HFFc6 (cell line): ENCODE data around the gene RNF169. TPM values are rescaled to one million over a fixed set of nuclear protein-coding genes. Genes with fewer than 3 reads are reported as not detected.

Experiments used
- DNase-seq: peaks from one replicate; pipeline ENCODE4 v3.0.0-alpha.2; 2018
- H3K27ac Mint-ChIP-seq: 2 replicates; pipeline ENCODE4 v1.8.0; 2020; ENCODE audit warnings: mild to moderate bottlenecking, mixed read lengths
- H3K27me3 Mint-ChIP-seq: 2 replicates; pipeline ENCODE4 v1.8.0; 2021; ENCODE audit warnings: mild to moderate bottlenecking, moderate library complexity, mixed read lengths; ENCODE audit not compliant: insufficient read depth
- H3K36me3 Mint-ChIP-seq: 2 replicates; pipeline ENCODE4 v1.8.0; 2021; ENCODE audit warnings: low read depth, mixed read lengths
- H3K4me1 Mint-ChIP-seq: 2 replicates; pipeline ENCODE4 v1.8.0; 2020; ENCODE audit warnings: low read depth, mixed read lengths
- H3K4me3 Mint-ChIP-seq: 2 replicates; pipeline ENCODE4 v1.8.0; 2020; ENCODE audit warnings: mild to moderate bottlenecking, moderate library complexity, mixed read lengths
- H3K9me3 Mint-ChIP-seq: 2 replicates; pipeline ENCODE4 v1.8.0; 2020; ENCODE audit warnings: mild to moderate bottlenecking, mixed read lengths
- total RNA-seq, 6 experiments: library from RNA; stranded (reverse); fragmentation: NEBNext Ultra II Directional; extraction: Animal tissue kit (Norgen Biotek cat#: 25700); gene quantifications; 2 replicates in 1 of 6; 3 replicates in 5 of 6; pipeline ENCODE4 v1.2.3, GENCODE V29; 2021
- TF ChIP-seq, protein P1 (sequence below): fragments of 200-600 bp; sonication (generic); IDR thresholded peaks from 2 replicates; pipeline ENCODE4 v1.5.0; 2021; ENCODE audit warnings: antibody characterized with exemption, mild to moderate bottlenecking

The RNF169 gene
- total RNA-seq, 6 experiments from 2014 or later = 10.9 to 12.9 (median 12.2) TPM

- H3K9me3 Mint-ChIP-seq = no peaks in the 10 kb centered on the region
- H3K4me1 Mint-ChIP-seq = peaks cover 22% of the 10 kb centered on the region; the same call in 1 of the 2 replicates
- no peak overlapping the region for H3K4me3 Mint-ChIP-seq
- peaks cover 12% of the 10 kb centered on the region for H3K36me3 Mint-ChIP-seq
- peaks cover 2% of the 10 kb centered on the region for H3K27me3 Mint-ChIP-seq
- no peak overlapping the region for H3K27ac Mint-ChIP-seq
- DNase-seq = no peak
- TF ChIP-seq, protein P1, sequence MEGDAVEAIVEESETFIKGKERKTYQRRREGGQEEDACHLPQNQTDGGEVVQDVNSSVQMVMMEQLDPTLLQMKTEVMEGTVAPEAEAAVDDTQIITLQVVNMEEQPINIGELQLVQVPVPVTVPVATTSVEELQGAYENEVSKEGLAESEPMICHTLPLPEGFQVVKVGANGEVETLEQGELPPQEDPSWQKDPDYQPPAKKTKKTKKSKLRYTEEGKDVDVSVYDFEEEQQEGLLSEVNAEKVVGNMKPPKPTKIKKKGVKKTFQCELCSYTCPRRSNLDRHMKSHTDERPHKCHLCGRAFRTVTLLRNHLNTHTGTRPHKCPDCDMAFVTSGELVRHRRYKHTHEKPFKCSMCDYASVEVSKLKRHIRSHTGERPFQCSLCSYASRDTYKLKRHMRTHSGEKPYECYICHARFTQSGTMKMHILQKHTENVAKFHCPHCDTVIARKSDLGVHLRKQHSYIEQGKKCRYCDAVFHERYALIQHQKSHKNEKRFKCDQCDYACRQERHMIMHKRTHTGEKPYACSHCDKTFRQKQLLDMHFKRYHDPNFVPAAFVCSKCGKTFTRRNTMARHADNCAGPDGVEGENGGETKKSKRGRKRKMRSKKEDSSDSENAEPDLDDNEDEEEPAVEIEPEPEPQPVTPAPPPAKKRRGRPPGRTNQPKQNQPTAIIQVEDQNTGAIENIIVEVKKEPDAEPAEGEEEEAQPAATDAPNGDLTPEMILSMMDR = peak; percentile 31; the same call in 1 of the 2 replicates
Measured at GRCh38 chr11:74842967-74843366, 94.3 kb downstream of the RNF169 start.

DNA sequence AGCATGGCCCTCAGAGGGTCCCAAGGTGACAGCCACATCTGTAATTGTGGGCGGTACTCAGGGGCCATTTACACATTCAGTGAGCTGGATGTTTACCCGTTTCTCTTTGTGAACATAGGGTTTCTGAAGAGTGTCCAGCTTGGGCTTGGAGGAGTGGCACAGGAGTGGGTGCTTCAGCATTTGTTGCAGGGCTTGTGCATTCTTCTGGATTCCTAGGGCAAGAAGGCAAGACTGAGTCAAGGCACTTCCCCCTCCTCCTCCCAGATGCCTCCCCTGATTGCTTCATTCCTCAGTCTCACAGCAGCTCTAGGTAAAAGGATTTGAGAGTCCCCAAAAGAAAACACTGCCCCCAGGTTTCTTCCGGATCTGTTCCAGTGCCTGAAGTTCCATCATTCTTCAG lies 95.4 kb downstream of the RNF169 start:
- TF ChIP-seq, protein P1 = no peak
- Mint-ChIP-seq H3K36me3 (peaks cover 9% of the 10 kb centered on the region), H3K4me1 (peaks cover 23% of the 10 kb centered on the region), H3K27ac (no peak overlapping the region), H3K27me3 (peaks cover 2% of the 10 kb centered on the region), H3K4me3 (no peak overlapping the region), H3K9me3 (no peaks in the 10 kb centered on the region)
- DNase-seq = no peak

DNA sequence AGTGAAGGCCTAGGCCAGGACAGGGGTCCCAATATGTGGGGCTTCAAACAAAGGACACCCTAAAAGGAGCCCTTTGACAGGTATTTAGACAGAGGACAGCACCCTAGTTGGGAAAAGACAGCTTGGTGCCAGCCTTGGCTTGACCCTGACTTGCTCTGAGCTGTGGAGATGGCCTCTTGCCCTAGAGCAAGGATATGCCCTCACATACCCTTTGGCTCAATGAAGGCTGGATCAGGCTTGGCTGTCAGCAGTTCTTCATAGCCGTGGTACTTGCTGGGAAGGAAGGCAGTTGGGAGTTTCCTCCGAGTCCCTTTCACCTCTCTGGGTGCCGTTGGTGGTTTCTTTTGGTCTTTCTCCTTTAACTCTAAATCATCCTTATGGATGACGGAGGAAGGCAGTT lies 96.2 kb downstream of the RNF169 start:
- no peak for DNase-seq
- H3K9me3 Mint-ChIP-seq = no peaks in the 10 kb centered on the region
- H3K27me3 Mint-ChIP-seq = peaks cover 2% of the 10 kb centered on the region
- H3K27ac Mint-ChIP-seq = no peak overlapping the region
- H3K4me1 Mint-ChIP-seq = peaks cover 30% of the 10 kb centered on the region
- H3K4me3 Mint-ChIP-seq = no peak overlapping the region
- TF ChIP-seq, protein P1 = no peak
- peaks cover 9% of the 10 kb centered on the region for H3K36me3 Mint-ChIP-seq

DNA sequence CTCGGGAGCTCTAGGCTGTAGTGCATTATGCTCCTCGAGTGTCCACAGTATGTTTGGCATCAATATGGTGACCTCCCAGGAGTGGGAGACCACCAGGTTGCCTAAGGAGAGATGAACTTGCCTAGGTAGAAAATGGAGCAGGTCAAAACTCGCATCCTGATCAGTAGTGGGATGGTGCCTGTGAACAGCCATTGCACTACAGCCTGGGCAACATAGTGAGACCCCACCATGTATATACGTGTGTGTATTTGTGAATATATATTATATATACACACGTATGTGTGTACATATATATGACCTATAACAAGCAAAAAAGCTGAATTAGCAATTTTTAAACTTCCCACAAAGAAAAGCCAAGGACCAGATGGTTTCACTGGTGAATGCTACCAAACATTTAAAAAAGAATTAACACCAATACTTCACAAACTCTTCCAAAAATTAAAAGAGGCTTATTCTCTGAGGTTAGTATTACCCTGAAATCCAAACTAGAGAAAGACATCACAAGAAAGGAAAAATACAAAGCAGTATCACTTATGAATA lies 97.4 kb downstream of the RNF169 start:
- H3K9me3 Mint-ChIP-seq = no peaks in the 10 kb centered on the region
- H3K4me3 Mint-ChIP-seq = no peak overlapping the region
- H3K36me3 Mint-ChIP-seq = peaks cover 10% of the 10 kb centered on the region; the same call in 1 of the 2 replicates
- DNase-seq = no peak
- H3K27me3 Mint-ChIP-seq = peaks cover 2% of the 10 kb centered on the region
- peaks cover 35% of the 10 kb centered on the region for H3K4me1 Mint-ChIP-seq
- TF ChIP-seq, protein P1 = no peak
- no peak overlapping the region for H3K27ac Mint-ChIP-seq

GRCh38 chr11:74846770-74847169 lies 98.1 kb downstream of the RNF169 start:
- DNase-seq = no peak
- Mint-ChIP-seq H3K27ac (no peak overlapping the region), H3K4me1 (peaks cover 38% of the 10 kb centered on the region), H3K27me3 (peaks cover 2% of the 10 kb centered on the region), H3K4me3 (no peak overlapping the region), H3K36me3 (peaks cover 17% of the 10 kb centered on the region; the same call in 1 of the 2 replicates), H3K9me3 (no peaks in the 10 kb centered on the region)
- TF ChIP-seq, protein P1 = peak; percentile 53
